Measurements from ENCODE around the gene PRND.

DNA sequence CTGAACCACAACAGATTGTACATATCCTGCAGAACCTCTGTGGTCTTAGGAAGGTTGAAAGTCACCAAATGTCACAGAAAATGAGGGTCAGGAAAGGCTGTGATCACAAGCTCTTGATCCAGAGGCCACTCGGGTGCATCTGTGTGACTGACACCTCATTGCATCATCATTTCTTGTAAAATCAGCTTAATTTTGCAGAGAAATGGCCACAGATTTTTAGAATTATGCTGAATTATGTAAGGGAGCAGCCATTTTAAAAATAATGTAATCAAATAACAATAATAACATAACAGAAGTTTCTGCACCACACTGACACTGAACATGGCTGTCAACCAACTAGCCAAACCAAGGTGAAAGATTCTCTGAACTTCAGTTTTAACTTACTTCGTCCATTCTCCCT is 32.5 kb upstream of the PRND start:
- TF ChIP-seq, protein P1, sequence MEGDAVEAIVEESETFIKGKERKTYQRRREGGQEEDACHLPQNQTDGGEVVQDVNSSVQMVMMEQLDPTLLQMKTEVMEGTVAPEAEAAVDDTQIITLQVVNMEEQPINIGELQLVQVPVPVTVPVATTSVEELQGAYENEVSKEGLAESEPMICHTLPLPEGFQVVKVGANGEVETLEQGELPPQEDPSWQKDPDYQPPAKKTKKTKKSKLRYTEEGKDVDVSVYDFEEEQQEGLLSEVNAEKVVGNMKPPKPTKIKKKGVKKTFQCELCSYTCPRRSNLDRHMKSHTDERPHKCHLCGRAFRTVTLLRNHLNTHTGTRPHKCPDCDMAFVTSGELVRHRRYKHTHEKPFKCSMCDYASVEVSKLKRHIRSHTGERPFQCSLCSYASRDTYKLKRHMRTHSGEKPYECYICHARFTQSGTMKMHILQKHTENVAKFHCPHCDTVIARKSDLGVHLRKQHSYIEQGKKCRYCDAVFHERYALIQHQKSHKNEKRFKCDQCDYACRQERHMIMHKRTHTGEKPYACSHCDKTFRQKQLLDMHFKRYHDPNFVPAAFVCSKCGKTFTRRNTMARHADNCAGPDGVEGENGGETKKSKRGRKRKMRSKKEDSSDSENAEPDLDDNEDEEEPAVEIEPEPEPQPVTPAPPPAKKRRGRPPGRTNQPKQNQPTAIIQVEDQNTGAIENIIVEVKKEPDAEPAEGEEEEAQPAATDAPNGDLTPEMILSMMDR (IDR thresholded peaks at IDR 0.05; ENCODE audit: control extremely low read depth in 1 of 3, insufficient read depth in 1 of 3, low read depth in 1 of 3, low read length in 3 of 3), result no peak
- no peak for TF ChIP-seq SP4 (IDR thresholded peaks at IDR 0.05; ENCODE audit: low read length)
